GM23338 (cell line): ENCODE data around the gene WNK2. TPM values are rescaled to one million over a fixed set of nuclear protein-coding genes. Genes with fewer than 3 reads are reported as not detected.

ENCODE experiments used
- ATAC-seq: fragments of 200-7000 bp; cut with Tn5 transposase; 3 replicates; pipeline ENCODE4 v1.9.1; 2020
- DNase-seq: peaks from one replicate; pipeline ENCODE4 v3.0.0-alpha.2; 2015; ENCODE audit warnings: low spot score
- H2AFZ ChIP-seq: fragments of 200-600 bp; sonication (generic); 2 replicates; pipeline ENCODE4 v1.8.0; 2016; ENCODE audit warnings: antibody characterized with exemption, mild to moderate bottlenecking, moderate library complexity
- H3F3A ChIP-seq: fragments of 200-600 bp; sonication (generic); replicated peaks from 2 replicates; pipeline ENCODE4 v1.8.0; 2017; ENCODE audit warnings: antibody characterized with exemption, mixed run types, low read depth
- H3K27ac ChIP-seq: fragments of 200-600 bp; sonication (generic); 2 replicates; pipeline ENCODE4 v1.6.1; 2016; ENCODE audit warnings: low read depth
- H3K27me3 ChIP-seq: fragments of 200-600 bp; sonication (generic); 2 replicates; pipeline ENCODE4 v1.8.0; 2016; ENCODE audit warnings: mild to moderate bottlenecking, mixed run types, moderate library complexity; ENCODE audit not compliant: insufficient read depth
- H3K36me3 ChIP-seq: fragments of 200-600 bp; sonication (generic); 2 replicates; pipeline ENCODE4 v1.8.0; 2016; ENCODE audit warnings: mild to moderate bottlenecking; ENCODE audit not compliant: insufficient read depth
- H3K4me1 ChIP-seq: fragments of 200-600 bp; sonication (generic); 2 replicates; pipeline ENCODE4 v1.8.0; 2016; ENCODE audit warnings: mild to moderate bottlenecking, moderate library complexity; ENCODE audit not compliant: insufficient read depth
- H3K4me2 ChIP-seq: fragments of 200-600 bp; sonication (generic); 2 replicates; pipeline ENCODE4 v1.7.1; 2017; ENCODE audit warnings: mixed run types
- H3K4me3 ChIP-seq: fragments of 200-600 bp; sonication (generic); 2 replicates; pipeline ENCODE4 v1.6.1; 2016; ENCODE audit warnings: mixed run types
- H3K79me2 ChIP-seq: fragments of 200-600 bp; sonication (generic); replicated peaks from 2 replicates; pipeline ENCODE4 v1.8.0; 2017; ENCODE audit warnings: mild to moderate bottlenecking; ENCODE audit not compliant: insufficient read depth
- H3K9me2 ChIP-seq: fragments of 200-600 bp; sonication (generic); 2 replicates; pipeline ENCODE4 v1.8.0; 2017; ENCODE audit not compliant: insufficient read depth
- H4K20me1 ChIP-seq: fragments of 200-600 bp; sonication (generic); replicated peaks from 2 replicates; pipeline ENCODE4 v1.8.0; 2017; ENCODE audit warnings: mild to moderate bottlenecking; ENCODE audit not compliant: insufficient read depth
- H3K27ac Mint-ChIP-seq: 2 replicates; pipeline ENCODE4 v1.8.0; 2020; ENCODE audit warnings: inconsistent platforms, mild to moderate bottlenecking, moderate library complexity, mixed read lengths
- H3K27me3 Mint-ChIP-seq: 3 replicates; pipeline ENCODE4 v1.8.0; 2022; ENCODE audit warnings: low read depth, mild to moderate bottlenecking, moderate library complexity, mixed read lengths, inconsistent platforms; ENCODE audit not compliant: insufficient read depth, poor library complexity
- H3K36me3 Mint-ChIP-seq: 3 replicates; pipeline ENCODE4 v1.8.0; 2021; ENCODE audit warnings: low read depth, mild to moderate bottlenecking, inconsistent platforms, moderate library complexity, mixed read lengths
- H3K4me1 Mint-ChIP-seq: 3 replicates; pipeline ENCODE4 v1.8.0; 2020; ENCODE audit warnings: mild to moderate bottlenecking, inconsistent platforms, mixed read lengths
- H3K4me3 Mint-ChIP-seq: 3 replicates; pipeline ENCODE4 v1.8.0; 2021; ENCODE audit warnings: moderate library complexity, mild to moderate bottlenecking, inconsistent platforms, mixed read lengths
- H3K9me3 Mint-ChIP-seq: 3 replicates; pipeline ENCODE4 v1.8.0; 2020; ENCODE audit warnings: moderate library complexity, mild to moderate bottlenecking, inconsistent platforms, mixed read lengths
- CTCF ChIP-seq, 2 experiments: fragments of 200-600 bp in 1 of 2; sonication (generic) in 1 of 2; conservative IDR thresholded peaks; 2 replicates each; pipeline versions ENCODE4 v1.5.1 to v1.6.1; 2016 to 2017; ENCODE audit warnings: antibody characterized with exemption in 2 of 2, low read depth in 2 of 2, mild to moderate bottlenecking in 2 of 2, moderate library complexity in 1 of 2
- ETS1 ChIP-seq: IDR thresholded peaks from 2 replicates; pipeline ENCODE4 v1.6.1; 2016; ENCODE audit warnings: antibody characterized with exemption
- EZH2phosphoT487 ChIP-seq: fragments of 200-600 bp; sonication (generic); IDR thresholded peaks from one replicate; pipeline ENCODE4 v1.8.1; 2018; ENCODE audit warnings: antibody characterized with exemption; ENCODE audit not compliant: unreplicated experiment
- JUNB ChIP-seq: IDR thresholded peaks from one replicate; pipeline ENCODE4 v1.6.1; 2016; ENCODE audit warnings: antibody characterized with exemption; ENCODE audit not compliant: unreplicated experiment
- NANOG ChIP-seq: IDR thresholded peaks from 2 replicates; pipeline ENCODE4 v1.6.1; 2016; ENCODE audit warnings: antibody characterized with exemption, borderline replicate concordance
- STAT1 ChIP-seq: IDR thresholded peaks from one replicate; pipeline ENCODE4 v1.6.1; 2016; ENCODE audit warnings: antibody characterized with exemption; ENCODE audit not compliant: unreplicated experiment
- ZNF114 ChIP-seq: fragments of 250-450 bp; sonication (Bioruptor Pico); IDR thresholded peaks from 2 replicates; pipeline ENCODE4 v1.5.0; 2020; ENCODE audit warnings: mild to moderate bottlenecking, moderate library complexity
- ZNF462 ChIP-seq: fragments of 250-450 bp; sonication (Bioruptor Pico); IDR thresholded peaks from 2 replicates; pipeline ENCODE4 v1.5.0; 2020; ENCODE audit warnings: mild to moderate bottlenecking, moderate library complexity
- polyA plus RNA-seq: library from polyadenylated mRNA; unstranded; fragments of >200 nt; fragmentation: Nextera tagmentation; extraction: Ambion mirVana; gene quantifications from 2 replicates; pipeline ENCODE4 v1.2.1, GENCODE V29; 2016
- total RNA-seq: library from RNA; depleted of rRNA; stranded (reverse); fragments of >200 nt; shearing (Covaris generic); gene quantifications from 2 replicates; pipeline ENCODE4 v1.2.3, GENCODE V29; 2014

Gene WNK2
- total and polyA plus RNA-seq, 2 experiments from 2014 or later = 56.4 to 102 TPM

- ATAC-seq = no peak
- H3K36me3 Mint-ChIP-seq = no peaks in the 10 kb centered on the region
- H3K9me2 ChIP-seq = no peaks in the 10 kb centered on the region
- H3K27ac ChIP-seq = no peak overlapping the region
- H3K27me3 Mint-ChIP-seq = peaks cover 10% of the 10 kb centered on the region
- no peak overlapping the region for H3K4me3 ChIP-seq
- no peaks in the 10 kb centered on the region for H3K27me3 ChIP-seq
- peaks cover 9% of the 10 kb centered on the region for H3K4me1 Mint-ChIP-seq
- peaks cover 3% of the 10 kb centered on the region; the same call in 1 of the 2 replicates for H4K20me1 ChIP-seq
- H3K4me3 Mint-ChIP-seq = no peak overlapping the region
- no peaks in the 10 kb centered on the region; the same call in 1 of the 2 replicates for H3K36me3 ChIP-seq
- H2AFZ ChIP-seq = no peak overlapping the region
- no peak for DNase-seq
- no peaks in the 10 kb centered on the region for H3K4me1 ChIP-seq
- TF ChIP-seq ETS1 (no peak), ZNF114 (CRISPR knock-in tag) (no peak), JUNB (no peak), NANOG (no peak), STAT1 (no peak), CTCF (conservative IDR thresholded peaks at IDR 0.05; ENCODE audit: low read depth in 2 of 2) (no peak)
- H3K9me3 Mint-ChIP-seq = no peaks in the 10 kb centered on the region; the same call in 2 of the 3 replicates
- H3K4me2 ChIP-seq = no peak overlapping the region
- H3F3A ChIP-seq = no peaks in the 10 kb centered on the region
- peaks cover 20% of the 10 kb centered on the region; the same call in 1 of the 2 replicates for H3K79me2 ChIP-seq
- H3K27ac Mint-ChIP-seq = no peak overlapping the region; the same call in 1 of the 2 replicates
Observed at GRCh38 chr9:93231121-93231694, 47.3 kb downstream of the WNK2 start.

GRCh38 chr9:93231716-93232115 lies 47.8 kb downstream of the WNK2 start:
- no peak overlapping the region for H3K4me2 ChIP-seq
- H3K9me2 ChIP-seq = no peaks in the 10 kb centered on the region
- no peaks in the 10 kb centered on the region; the same call in 1 of the 2 replicates for H3K36me3 ChIP-seq
- Mint-ChIP-seq H3K4me3 (no peak overlapping the region), H3K9me3 (no peaks in the 10 kb centered on the region; the same call in 2 of the 3 replicates), H3K27me3 (peaks cover 12% of the 10 kb centered on the region), H3K36me3 (no peaks in the 10 kb centered on the region; the same call in 2 of the 3 replicates), H3K27ac (no peak overlapping the region), H3K4me1 (peaks cover 9% of the 10 kb centered on the region)
- H3K27ac ChIP-seq = no peak overlapping the region
- H3K79me2 ChIP-seq = peaks cover 15% of the 10 kb centered on the region; the same call in 1 of the 2 replicates
- ATAC-seq = no peak
- no peak overlapping the region for H3K4me3 ChIP-seq
- no peaks in the 10 kb centered on the region for H3F3A ChIP-seq
- H4K20me1 ChIP-seq = peaks cover 3% of the 10 kb centered on the region; the same call in 1 of the 2 replicates
- H3K4me1 ChIP-seq = no peaks in the 10 kb centered on the region
- H2AFZ ChIP-seq = no peak overlapping the region
- no peaks in the 10 kb centered on the region for H3K27me3 ChIP-seq
- no peak for DNase-seq
- TF ChIP-seq ZNF114 (CRISPR knock-in tag) (no peak), EZH2phosphoT487 (no peak), CTCF (conservative IDR thresholded peaks at IDR 0.05; ENCODE audit: low read depth in 2 of 2) (no peak), ZNF462 (CRISPR knock-in tag) (no peak), STAT1 (no peak)
